ENCODE measurements around the gene KMT2D.

- TF ChIP-seq CTCF (IDR thresholded peaks at IDR 0.05) (no peak), EP300 (IDR thresholded peaks at IDR 0.05) (no peak)
These were observed 33.7 kb downstream of the KMT2D start for GRCh38 chr12:49026678-49027480.
